Activated T-cell treated with anti-CD3 and anti-CD28 coated beads for 24 hours (primary cell): ENCODE results near the gene PTBP3.
"Not testable (repeated sequence)": the region's sequence is repeated elsewhere in the genome, so short reads cannot be mapped to it uniquely, and the experiment has no call there.

Source experiments
- DNase-seq: peaks from one replicate; pipeline ENCODE4 v3.0.0-alpha.2; 2020; ENCODE audit warnings: low read depth

PTBP3 gene

GRCh38 chr9:112268413-112268812 lies 65.0 kb downstream of the PTBP3 start:
- no peak for DNase-seq

GRCh38 chr9:112267086-112267485 lies 66.3 kb downstream of the PTBP3 start:
- DNase-seq = not testable (repeated sequence)

- DNase-seq = no peak
Observed at GRCh38 chr9:112265391-112265790, 68.0 kb downstream of the PTBP3 start.

GRCh38 chr9:112262577-112262976 lies 70.8 kb downstream of the PTBP3 start:
- DNase-seq = no peak

GRCh38 chr9:112261133-112261532 lies 72.3 kb downstream of the PTBP3 start:
- DNase-seq = no peak

DNA sequence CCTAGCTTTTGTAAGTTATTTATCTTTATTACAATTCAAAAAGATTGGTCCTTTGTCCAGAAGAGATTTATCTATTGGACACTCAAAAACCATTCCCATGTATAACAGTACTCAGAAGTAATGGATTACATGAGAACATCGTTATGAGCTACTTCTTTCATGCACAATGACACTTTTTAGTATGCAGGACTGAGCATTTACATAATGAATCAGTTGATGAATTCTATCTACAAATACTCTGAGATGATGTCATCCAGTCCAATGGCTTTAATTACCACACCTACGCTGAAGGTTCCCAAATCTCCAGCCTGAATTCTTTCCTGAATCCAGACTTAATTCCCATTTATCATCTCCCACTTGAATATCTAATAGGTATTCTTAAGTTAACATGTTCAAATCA lies 75.3 kb downstream of the PTBP3 start:
- no peak for DNase-seq

- no peak for DNase-seq
Observed at GRCh38 chr9:112252194-112252593, 81.2 kb downstream of the PTBP3 start.

- DNase-seq = no peak
Observed at GRCh38 chr9:112249277-112249676, 84.1 kb downstream of the PTBP3 start.

GRCh38 chr9:112248722-112249121 lies 84.7 kb downstream of the PTBP3 start:
- DNase-seq = no peak

- no peak for DNase-seq
Observed at GRCh38 chr9:112247090-112247489, 86.3 kb downstream of the PTBP3 start.

DNA sequence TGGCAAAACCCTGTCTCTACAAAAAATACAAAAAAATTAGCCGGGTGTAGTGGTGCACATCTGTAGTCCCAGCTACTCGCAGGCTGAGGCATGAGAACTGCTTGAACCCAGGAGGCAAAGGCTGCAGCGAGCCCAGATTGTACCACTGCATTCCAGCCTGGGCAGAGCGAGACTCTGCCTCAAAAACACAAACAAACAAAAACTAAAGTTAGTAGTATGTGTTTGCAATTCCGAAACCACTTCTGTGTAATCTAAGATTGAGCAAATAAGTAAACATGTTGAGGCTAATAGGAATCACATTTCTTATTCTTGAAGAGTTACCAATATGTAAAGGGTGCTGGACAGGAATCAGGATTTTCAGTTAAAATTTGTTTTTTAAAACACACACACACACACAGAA lies 88.3 kb downstream of the PTBP3 start:
- DNase-seq = no peak

GRCh38 chr9:112242147-112242804 lies 91.1 kb downstream of the PTBP3 start:
- DNase-seq = no peak

DNA sequence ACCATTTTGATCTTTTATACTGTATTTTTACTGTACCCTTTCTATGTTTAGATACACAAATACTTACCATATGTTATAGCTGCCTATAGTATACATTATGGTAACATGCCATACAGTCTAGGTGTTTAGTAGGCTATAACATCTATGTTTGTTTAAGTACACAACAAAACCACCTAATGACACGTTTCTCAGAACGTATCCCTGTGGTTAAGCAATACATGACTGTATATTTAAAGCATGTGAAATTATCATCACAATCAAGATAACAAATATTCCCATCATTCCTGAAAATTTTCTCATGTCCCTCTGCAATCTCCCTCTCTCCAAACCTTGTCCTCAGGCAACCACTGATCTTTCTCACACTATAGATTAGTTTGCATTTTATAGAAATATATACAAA lies 91.9 kb downstream of the PTBP3 start:
- DNase-seq = no peak

DNA sequence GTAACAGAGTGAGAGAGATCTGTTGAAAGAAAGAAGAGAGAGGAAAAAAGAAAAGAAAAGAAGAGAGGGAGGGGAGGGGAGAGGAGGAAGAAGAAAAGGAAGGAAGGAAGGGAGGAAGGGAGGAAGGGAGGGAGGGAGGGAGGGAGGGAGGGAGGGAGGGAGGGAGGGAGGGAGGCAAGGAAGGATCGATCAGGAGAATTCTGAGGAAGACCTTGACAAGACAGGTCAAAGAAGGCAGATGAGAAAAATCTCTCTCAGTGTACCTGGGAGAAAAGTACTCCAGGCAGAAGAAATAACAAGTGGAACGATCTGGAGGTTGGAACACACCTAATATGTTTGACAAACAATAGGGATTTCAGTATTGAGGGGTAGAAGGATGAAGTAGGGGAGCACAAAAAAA lies 93.7 kb downstream of the PTBP3 start:
- no peak for DNase-seq

DNA sequence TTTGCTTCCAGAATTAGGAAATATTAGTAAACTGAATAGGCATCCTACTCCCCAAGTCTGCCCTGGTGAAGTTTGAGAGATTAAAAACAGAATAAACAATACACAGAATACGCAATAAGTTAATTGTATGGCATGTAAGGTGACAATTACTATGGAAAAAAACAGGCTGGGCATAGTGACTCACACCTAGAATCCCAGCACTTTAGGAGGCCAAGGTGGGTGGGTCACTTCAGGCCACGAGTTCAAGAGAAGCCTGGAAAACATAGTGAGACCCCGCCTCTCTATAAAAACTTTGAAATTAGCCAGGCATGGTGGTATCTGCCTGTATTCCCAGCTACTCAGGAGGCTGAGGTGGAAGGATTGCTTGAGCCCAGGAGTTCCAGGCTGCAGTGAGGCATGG lies 94.1 kb downstream of the PTBP3 start:
- no peak for DNase-seq

DNA sequence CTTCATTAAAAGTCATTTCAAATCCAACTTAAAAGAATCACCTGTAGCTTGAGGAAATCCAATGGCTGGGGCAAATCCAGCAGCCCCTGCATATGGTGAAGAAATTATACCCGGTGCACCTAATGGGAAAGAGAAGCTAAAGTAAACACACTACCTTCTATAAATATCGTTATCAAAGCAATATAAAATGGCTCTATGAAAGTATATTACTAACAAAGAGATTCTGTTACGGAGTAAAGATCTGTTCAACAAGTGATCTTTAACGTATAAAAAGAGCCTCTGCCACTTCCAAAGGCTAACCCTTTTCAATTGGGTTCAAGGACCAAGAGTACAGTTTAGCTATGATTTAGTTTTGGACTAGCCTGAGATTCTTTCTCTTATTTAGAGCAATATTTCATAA lies 98.6 kb downstream of the PTBP3 start:
- no peak for DNase-seq

- DNase-seq = no peak
Observed at GRCh38 chr9:112233769-112234168, 99.7 kb downstream of the PTBP3 start.

DNA sequence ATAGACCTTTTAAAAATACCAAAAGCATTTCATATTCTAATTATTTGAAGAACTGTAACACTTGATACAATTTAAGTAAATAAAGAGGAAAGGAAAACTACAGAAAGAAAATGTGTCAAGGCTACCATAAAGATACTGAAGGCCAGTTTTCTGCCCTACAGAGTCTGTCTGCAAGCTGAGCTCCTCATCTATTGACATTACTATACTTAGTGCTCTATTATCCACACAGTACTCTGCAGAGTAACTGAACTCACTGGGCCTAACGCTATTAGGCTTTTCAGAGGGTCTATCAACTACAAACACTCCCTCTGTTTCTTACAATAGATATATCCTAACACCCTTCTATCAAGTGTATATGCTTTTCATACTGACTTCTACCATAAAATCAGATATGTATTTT lies 101.2 kb downstream of the PTBP3 start:
- DNase-seq = no peak

DNA sequence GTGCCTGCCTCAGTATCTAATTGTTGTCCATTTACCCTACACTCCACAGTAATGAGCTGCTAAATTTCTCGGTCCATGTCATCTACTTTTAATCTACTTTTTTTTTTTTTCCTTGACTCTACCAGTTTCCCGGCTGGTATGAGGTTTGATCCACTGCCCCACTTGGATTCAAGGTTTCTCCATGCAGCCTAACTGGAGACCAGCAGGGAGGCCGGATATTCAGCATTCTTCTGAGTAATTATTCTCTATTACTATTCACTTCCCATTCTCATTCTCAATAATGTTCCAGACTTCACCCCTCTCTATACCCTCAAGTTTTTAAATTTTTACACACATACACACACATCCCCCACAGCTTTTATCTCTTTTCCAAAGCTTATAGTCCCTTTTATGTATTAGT lies 107.3 kb downstream of the PTBP3 start:
- DNase-seq = no peak

DNA sequence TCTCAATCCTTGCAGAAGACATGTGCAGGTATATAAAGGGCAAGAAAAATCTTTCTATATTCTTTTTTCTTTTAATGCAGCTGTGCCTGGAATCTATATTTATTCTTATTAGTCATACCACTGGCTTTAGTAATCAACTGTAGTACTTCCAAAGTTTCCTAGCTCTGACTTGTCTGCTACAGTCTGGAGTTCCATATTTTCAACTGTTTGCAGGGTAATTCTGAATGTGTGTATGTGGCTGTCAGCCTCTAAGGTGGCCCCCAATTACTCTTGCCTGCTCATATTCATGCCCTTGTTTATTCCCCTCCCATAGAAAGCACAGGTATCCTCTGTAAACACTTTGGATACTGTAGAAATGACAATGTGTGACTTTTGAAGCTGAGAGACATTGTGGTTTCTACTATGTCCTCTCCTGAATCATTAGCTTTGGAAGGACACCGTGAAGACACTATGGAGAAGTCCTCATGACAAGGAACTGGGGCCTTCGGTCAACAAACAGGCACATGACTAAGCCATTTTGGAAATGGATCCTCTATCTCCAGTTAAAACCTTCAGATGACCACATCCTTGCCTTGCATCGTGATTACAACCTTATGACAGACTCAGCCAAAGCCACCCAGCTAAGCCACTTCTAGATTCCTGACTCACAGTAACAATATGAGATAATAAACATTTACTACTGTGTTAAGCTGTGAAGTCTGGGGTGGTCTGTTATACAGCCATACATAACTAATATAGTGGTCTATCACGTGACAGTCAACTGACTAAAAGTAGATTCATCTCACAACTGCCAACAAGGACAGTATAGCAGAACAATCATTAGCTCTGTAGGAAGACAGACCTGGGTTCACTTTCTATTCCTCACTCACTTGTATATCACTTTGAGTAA lies 108.8 kb downstream of the PTBP3 start:
- DNase-seq = no peak

DNA sequence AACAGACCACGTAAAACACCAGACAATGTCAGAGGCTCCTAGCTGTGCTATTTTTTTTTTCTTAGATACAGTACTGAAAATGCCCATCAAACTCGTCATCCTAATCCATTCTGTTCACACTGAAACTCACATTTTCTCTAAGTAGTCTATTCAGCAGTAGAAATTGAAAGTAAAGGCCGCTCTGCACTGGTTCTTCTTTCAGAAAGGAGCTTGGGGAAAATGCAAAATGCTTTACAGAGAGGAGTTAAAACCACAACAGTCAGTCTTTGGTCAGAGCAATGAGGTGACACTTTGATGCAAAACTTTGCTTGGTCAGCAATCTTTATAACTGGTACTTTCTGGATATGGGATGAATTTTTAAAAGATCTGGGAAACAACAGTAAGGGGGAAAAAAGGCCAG lies 114.5 kb downstream of the PTBP3 start:
- no peak for DNase-seq

GRCh38 chr9:112212926-112213325 lies 120.5 kb downstream of the PTBP3 start:
- no peak for DNase-seq

DNA sequence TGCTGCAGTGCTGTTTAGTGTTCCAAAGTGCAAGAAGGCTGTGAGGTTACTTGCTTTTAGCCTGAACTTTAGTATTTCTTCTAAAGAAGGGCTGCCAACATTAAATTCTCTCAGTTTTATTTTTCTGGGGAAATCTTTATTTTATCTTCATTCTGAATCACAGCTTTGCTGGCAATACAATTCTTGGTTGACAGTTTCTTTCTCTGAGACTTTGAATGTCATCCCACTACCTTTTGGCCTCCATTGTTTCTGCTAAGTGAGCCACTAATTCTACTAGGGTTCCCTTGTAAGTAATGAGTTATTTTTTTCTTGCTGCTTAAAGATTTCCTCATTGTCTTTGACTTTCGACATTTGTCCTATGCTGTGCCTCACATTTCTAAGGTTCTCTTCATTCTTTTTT lies 126.0 kb downstream of the PTBP3 start:
- no peak for DNase-seq

DNA sequence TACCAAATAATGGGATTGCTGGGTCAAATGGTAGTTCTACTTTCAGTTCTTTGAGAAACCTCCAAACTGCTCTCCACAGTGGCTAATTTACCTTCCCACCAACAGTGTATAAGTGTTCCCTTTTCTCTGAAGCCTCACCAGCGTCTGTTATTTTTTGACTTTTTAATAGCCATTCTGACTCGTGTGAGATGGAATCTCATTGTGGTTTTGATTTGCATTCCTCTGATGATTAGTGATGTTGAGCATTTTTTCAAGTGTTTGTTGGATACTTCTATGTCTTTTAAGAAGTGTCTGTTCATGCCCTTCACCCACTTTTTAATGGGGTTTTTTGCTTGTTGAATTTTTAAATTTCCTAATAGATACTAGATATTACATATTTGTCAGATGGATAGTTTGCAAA lies 129.9 kb downstream of the PTBP3 start:
- no peak for DNase-seq
